Measurements from ENCODE around the gene SLC25A19.

SLC25A19 gene

DNA sequence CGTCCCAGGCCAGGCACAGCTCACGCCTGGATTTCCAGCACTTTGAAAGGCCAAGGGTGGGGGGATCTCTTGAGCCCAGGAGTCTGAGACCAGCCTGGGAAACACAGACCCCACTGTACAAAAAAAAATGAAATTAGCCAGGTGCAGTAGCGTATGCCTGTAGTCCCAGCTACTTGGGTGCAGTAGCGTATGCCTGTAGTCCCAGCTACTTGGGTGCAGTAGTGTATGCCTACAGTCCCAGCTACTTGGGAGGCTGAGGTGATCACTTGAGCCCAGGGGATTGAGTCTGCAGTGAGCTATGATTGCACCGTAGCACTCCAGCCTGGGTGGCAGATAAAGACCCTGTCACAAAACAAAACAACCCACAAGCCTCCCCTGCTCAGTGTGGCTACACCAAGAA lies 27.0 kb upstream of the SLC25A19 start:
- Histone ChIP-seq H3K9ac (ENCODE audit: insufficient read length, low read depth) (no peak overlapping the region), H3K4me1 (ENCODE audit: insufficient read depth, insufficient read length) (peaks cover 17% of the 10 kb centered on the region), H3K27me3 (ENCODE audit: insufficient read depth, insufficient read length) (no peaks in the 10 kb centered on the region), H3K36me3 (ENCODE audit: insufficient read depth, insufficient read length, low read length) (peaks cover 31% of the 10 kb centered on the region), H3K9me3 (ENCODE audit: insufficient read depth, low read length) (no peaks in the 10 kb centered on the region), H3K4me3 (ENCODE audit: insufficient read length, low read depth) (no peak overlapping the region)
- TF ChIP-seq YY1 (IDR thresholded peaks at IDR 0.05; ENCODE audit: insufficient read depth, insufficient read length): no peak
- TF ChIP-seq SUZ12 (IDR thresholded peaks at IDR 0.05; ENCODE audit: extremely low read depth, insufficient read depth, insufficient read length): no peak
- no peak for TF ChIP-seq ZNF274 (IDR thresholded peaks at IDR 0.05; ENCODE audit: low read depth, low read length)
- DNase-seq (ENCODE audit: low read depth, low spot score): no peak

DNA sequence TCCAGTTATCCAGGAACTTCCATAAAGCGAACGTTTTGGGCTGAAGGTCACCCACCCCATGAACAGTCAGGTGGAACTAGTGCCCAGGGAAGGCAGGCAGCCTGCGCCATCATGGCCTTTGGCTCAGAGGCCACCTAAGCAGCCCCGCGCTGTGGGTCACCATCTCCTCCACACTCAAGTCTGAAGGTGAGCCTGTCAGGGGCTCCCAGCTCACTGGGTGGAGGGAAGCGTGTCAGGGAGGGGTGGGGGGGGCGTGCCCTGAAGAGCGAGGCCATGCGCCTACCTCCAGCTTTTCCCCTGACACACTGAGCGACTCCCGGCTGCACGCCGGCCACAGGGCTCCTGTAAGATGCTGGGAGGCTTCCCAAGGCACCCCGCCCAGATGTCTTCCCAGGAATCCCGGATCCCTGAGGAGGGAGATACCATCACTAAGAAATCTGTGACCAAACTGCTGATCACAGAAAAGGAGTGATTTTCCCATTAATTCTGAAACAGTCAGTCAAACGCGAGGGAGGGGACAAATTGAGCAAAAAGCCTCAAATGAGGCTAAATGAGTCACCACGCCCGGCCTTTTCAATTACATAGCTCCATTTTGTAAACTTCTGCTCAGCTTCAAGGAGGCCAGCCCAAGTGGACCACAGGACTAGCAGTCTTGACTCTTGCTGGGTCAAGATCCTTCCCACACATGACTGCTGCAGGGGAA lies 26.5 kb upstream of the SLC25A19 start:
- Histone ChIP-seq H3K36me3 (ENCODE audit: insufficient read depth, insufficient read length, low read length) (peaks cover 25% of the 10 kb centered on the region), H3K4me3 (ENCODE audit: insufficient read length, low read depth) (no peak overlapping the region), H3K27me3 (ENCODE audit: insufficient read depth, insufficient read length) (no peaks in the 10 kb centered on the region), H3K9ac (ENCODE audit: insufficient read length, low read depth) (no peak overlapping the region), H3K4me1 (ENCODE audit: insufficient read depth, insufficient read length) (peaks cover 17% of the 10 kb centered on the region), H3K9me3 (ENCODE audit: insufficient read depth, low read length) (no peaks in the 10 kb centered on the region)
- DNase-seq (ENCODE audit: low read depth, low spot score): no peak
- TF ChIP-seq YY1 (IDR thresholded peaks at IDR 0.05; ENCODE audit: insufficient read depth, insufficient read length) (no peak), SUZ12 (IDR thresholded peaks at IDR 0.05; ENCODE audit: extremely low read depth, insufficient read depth, insufficient read length) (no peak), ZNF274 (IDR thresholded peaks at IDR 0.05; ENCODE audit: low read depth, low read length) (no peak)

DNA sequence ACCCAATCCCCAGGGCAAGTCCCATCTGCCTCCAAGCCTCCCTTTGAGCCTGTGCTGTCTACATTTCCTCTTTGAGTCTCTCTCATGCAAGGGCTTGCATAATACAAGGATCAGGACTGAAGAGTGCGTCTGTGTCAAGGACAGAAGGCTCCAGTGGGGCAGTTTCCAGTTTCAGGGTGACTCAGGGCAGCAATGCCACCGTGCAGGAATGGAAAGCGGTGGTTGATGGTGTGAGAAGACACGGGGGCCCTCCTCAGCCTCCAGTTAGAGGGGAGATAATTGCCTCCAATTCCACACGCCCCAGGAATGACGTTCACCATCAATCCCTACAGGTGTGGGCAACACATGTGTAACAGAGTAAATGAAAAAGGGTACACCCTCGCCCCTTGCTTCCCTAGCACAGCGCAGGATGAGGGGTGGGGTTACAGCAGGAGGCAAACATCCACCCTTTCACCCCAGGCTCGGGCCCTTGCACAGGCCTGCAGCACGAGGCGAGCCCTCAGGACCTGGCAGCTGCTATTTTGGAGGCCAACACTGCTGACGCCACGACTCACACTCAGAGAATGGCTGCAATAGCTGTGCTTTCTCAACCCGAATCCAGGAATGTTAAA lies 24.8 kb upstream of the SLC25A19 start:
- DNase-seq (ENCODE audit: low read depth, low spot score): no peak
- peaks cover 16% of the 10 kb centered on the region for H3K36me3 ChIP-seq (ENCODE audit: insufficient read depth, insufficient read length, low read length)
- H3K27me3 ChIP-seq (ENCODE audit: insufficient read depth, insufficient read length): no peaks in the 10 kb centered on the region
- peaks cover 22% of the 10 kb centered on the region for H3K4me1 ChIP-seq (ENCODE audit: insufficient read depth, insufficient read length)
- H3K9me3 ChIP-seq (ENCODE audit: insufficient read depth, low read length): no peaks in the 10 kb centered on the region
- no peak overlapping the region for H3K4me3 ChIP-seq (ENCODE audit: insufficient read length, low read depth)
- no peak overlapping the region for H3K9ac ChIP-seq (ENCODE audit: insufficient read length, low read depth)
- no peak for TF ChIP-seq SUZ12 (IDR thresholded peaks at IDR 0.05; ENCODE audit: extremely low read depth, insufficient read depth, insufficient read length)
- TF ChIP-seq ZNF274 (IDR thresholded peaks at IDR 0.05; ENCODE audit: low read depth, low read length): no peak
- no peak for TF ChIP-seq YY1 (IDR thresholded peaks at IDR 0.05; ENCODE audit: insufficient read depth, insufficient read length)

DNA sequence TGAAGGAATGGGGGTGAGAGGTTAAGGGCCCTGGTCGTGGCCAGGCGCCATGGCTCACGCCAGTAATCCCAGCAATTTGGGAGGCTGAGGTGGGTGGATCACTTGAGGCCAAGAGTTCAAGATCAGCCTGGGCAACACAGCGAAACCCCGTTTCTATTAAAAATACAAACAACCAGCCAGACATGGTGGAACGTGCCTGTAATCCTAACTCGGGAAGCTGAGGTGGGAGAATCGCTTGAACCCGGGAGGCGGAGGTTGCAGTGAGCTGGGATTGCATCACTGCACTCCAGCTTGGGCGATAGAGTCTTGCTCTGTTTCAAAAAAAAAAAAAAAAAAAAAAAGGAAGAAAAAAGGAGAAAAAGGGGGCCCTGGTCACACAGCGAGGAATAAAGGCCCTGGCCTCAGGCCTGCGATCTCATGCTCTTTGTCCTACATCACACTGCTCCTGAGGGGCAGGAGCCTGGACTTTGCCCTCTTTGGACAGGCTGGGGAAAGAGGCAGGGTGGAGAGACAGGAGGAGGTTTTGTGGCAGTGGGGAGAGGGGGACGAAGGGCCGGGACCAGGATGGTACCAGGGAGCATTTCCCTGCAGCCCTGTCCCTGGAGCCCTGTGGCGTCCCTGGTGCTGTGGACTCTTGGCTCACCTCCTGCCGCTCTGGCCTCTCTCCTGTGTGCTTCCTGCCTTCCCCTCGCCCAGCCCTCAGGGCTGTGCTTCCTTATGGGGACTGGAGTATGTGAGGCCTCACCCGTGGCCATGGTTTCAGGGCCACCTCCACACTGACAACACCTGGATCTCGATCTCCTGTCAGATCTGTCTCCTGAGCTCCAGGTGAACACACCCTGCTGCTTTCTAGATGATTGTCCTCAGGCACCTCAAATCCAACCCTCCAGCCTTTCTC lies 19.7 kb upstream of the SLC25A19 start:
- Histone ChIP-seq H3K4me3 (ENCODE audit: insufficient read length, low read depth) (no peak overlapping the region), H3K27me3 (ENCODE audit: insufficient read depth, insufficient read length) (no peaks in the 10 kb centered on the region), H3K4me1 (ENCODE audit: insufficient read depth, insufficient read length) (peaks cover 10% of the 10 kb centered on the region), H3K9ac (ENCODE audit: insufficient read length, low read depth) (no peak overlapping the region), H3K36me3 (ENCODE audit: insufficient read depth, insufficient read length, low read length) (no peaks in the 10 kb centered on the region), H3K9me3 (ENCODE audit: insufficient read depth, low read length) (no peaks in the 10 kb centered on the region)
- DNase-seq (ENCODE audit: low read depth, low spot score): no peak
- TF ChIP-seq SUZ12 (IDR thresholded peaks at IDR 0.05; ENCODE audit: extremely low read depth, insufficient read depth, insufficient read length) (no peak), YY1 (IDR thresholded peaks at IDR 0.05; ENCODE audit: insufficient read depth, insufficient read length) (no peak), ZNF274 (IDR thresholded peaks at IDR 0.05; ENCODE audit: low read depth, low read length) (no peak)

DNA sequence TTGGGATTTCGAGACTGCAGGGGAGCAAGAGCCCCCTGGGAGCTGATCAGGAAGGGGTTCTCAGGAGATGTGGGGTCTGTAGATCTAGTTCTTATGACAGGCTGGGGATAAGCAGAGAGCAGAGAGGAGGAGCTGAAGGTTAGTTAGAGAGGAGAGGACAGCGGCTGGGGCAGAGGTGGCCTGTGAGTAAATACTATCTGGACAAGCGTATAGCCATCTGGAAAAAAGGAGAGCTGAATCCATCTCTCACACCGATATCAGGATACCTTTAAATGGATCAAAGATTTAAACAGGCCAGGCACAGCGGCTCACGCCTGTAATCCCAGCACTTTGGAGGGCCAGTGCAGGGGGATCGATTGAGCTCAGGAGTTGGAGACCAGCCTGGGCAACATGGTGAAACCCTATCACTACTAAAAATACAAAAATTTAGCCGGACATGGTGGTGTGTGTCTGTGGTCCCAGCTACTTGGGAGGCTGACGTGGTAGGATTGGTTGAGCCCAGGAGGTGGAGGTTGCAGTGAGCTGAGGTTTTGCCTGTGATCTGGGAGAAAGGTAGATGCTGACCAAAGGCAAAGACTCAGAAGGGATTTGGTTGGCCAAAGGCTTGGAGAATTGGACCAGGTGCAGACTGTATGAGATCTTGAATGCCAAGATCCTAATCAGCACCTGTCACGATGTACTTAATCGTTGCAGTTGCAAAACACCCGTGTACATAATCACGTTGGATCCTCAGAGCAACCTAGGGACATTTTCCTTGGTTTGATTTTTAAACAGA lies 18.9 kb upstream of the SLC25A19 start:
- no peaks in the 10 kb centered on the region for H3K36me3 ChIP-seq (ENCODE audit: insufficient read depth, insufficient read length, low read length)
- peaks cover 6% of the 10 kb centered on the region for H3K4me1 ChIP-seq (ENCODE audit: insufficient read depth, insufficient read length)
- no peak overlapping the region for H3K9ac ChIP-seq (ENCODE audit: insufficient read length, low read depth)
- no peak overlapping the region for H3K4me3 ChIP-seq (ENCODE audit: insufficient read length, low read depth)
- no peak for TF ChIP-seq YY1 (IDR thresholded peaks at IDR 0.05; ENCODE audit: insufficient read depth, insufficient read length)
- DNase-seq (ENCODE audit: low read depth, low spot score): no peak
- H3K27me3 ChIP-seq (ENCODE audit: insufficient read depth, insufficient read length): no peaks in the 10 kb centered on the region
- no peaks in the 10 kb centered on the region for H3K9me3 ChIP-seq (ENCODE audit: insufficient read depth, low read length)

DNA sequence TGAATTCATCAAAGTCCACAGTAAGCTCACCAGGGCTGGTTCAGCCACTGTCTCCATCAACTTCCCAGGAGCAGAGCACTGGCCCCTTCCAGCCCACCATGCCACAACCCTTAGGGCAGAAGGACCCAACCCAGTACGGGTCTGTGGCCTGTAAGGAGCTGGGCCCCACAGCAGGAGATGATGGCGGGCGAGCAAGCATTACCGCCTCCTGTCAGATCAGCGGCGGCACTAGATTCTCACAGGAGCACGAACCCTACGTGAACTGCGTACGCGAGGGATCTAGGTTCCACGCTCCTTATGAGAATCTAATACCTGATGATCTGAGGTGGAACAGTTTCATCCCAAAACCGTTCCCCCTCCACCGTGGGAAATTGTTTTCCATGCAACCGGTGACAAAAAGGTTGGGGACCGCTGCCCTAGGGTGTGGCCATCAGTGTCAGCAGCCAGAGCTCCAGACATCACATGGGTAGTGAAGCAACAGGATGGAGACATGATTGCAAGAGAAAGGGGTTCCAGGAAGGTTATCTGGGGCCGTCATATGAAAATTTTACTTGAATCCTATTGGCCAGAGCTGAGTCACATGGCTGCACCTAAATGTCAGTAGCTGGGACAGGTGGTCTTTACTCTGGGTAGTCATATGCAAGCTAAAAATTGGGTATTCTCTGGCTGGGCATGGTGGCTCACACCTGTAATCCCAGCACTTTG lies 12.4 kb upstream of the SLC25A19 start:
- Histone ChIP-seq H3K9ac (ENCODE audit: insufficient read length, low read depth) (no peak overlapping the region), H3K9me3 (ENCODE audit: insufficient read depth, low read length) (no peaks in the 10 kb centered on the region), H3K27me3 (ENCODE audit: insufficient read depth, insufficient read length) (no peaks in the 10 kb centered on the region), H3K4me3 (ENCODE audit: insufficient read length, low read depth) (no peak overlapping the region), H3K4me1 (ENCODE audit: insufficient read depth, insufficient read length) (no peaks in the 10 kb centered on the region), H3K36me3 (ENCODE audit: insufficient read depth, insufficient read length, low read length) (no peaks in the 10 kb centered on the region)
- TF ChIP-seq SUZ12 (IDR thresholded peaks at IDR 0.05; ENCODE audit: extremely low read depth, insufficient read depth, insufficient read length): no peak
- no peak for TF ChIP-seq YY1 (IDR thresholded peaks at IDR 0.05; ENCODE audit: insufficient read depth, insufficient read length)
- no peak for TF ChIP-seq ZNF274 (IDR thresholded peaks at IDR 0.05; ENCODE audit: low read depth, low read length)
- DNase-seq (ENCODE audit: low read depth, low spot score): no peak
